ENCODE results near the gene TECR.

The TECR gene

DNA sequence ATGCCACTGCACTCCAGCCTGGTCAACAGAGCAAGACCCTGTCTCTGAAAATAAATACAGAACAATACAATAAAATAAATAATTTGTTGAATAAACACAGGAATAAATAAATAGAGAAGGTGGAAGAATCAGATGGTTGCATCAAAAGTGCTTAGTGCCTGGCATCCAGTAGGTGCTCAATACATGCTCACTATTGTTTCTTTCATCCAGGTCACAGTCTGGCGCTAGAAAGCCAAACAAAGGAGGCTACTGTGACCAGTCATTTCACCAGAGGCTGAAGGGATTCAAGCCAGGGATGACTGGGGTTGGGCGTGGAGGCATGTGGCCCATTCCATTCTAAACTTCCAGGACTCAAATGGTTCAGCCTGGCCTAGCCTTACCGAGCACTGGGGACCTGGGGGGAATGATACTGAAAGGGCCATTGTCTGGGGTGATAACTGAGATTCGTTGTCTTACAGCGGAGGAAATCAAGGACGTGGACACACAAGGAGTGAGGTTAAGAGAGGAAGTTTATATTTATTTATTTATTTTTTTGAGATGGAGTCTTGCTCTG is 46.1 kb downstream of the TECR start:
- Histone ChIP-seq H3K4me3 (ENCODE audit: low read length) (no peak overlapping the region), H3K4ac (ENCODE audit: low read depth, low read length) (no peak overlapping the region), H3K27ac (ENCODE audit: low read depth, low read length) (no peak overlapping the region), H3K56ac (ENCODE audit: low read length) (no peak overlapping the region), H3K18ac (ENCODE audit: low read length) (no peak overlapping the region), H3K9ac (ENCODE audit: low read length) (no peak overlapping the region), H3K4me2 (ENCODE audit: low read length) (no peak overlapping the region), H3K23ac (ENCODE audit: low read length) (no peak overlapping the region), H2BK15ac (replicated peaks; ENCODE audit: low read depth) (no peak overlapping the region), H3K27me3 (ENCODE audit: insufficient read depth, low read length, poor library complexity) (no peaks in the 10 kb centered on the region), H2BK5ac (ENCODE audit: low read length) (no peak overlapping the region), H3K79me2 (ENCODE audit: control insufficient read depth, insufficient read depth, low read length) (peaks cover 11% of the 10 kb centered on the region), H3K79me1 (ENCODE audit: low read length) (peaks cover 8% of the 10 kb centered on the region), H2AK5ac (ENCODE audit: low read length) (no peak overlapping the region), H4K8ac (ENCODE audit: low read depth, low read length) (no peak overlapping the region), H3K4me1 (ENCODE audit: control insufficient read depth, low read depth, low read length) (no peaks in the 10 kb centered on the region), H3K36me3 (ENCODE audit: control insufficient read depth, insufficient read depth, low read length) (no peaks in the 10 kb centered on the region), H2BK120ac (ENCODE audit: low read depth, low read length) (no peak overlapping the region), H4K5ac (ENCODE audit: low read length) (no peak overlapping the region)
- WGBS (ENCODE audit: extremely low coverage, insufficient coverage, low lambda C conversion rate) = no CpG with 5 or more reads among the region's 6 CpGs
- no peak for DNase-seq

DNA sequence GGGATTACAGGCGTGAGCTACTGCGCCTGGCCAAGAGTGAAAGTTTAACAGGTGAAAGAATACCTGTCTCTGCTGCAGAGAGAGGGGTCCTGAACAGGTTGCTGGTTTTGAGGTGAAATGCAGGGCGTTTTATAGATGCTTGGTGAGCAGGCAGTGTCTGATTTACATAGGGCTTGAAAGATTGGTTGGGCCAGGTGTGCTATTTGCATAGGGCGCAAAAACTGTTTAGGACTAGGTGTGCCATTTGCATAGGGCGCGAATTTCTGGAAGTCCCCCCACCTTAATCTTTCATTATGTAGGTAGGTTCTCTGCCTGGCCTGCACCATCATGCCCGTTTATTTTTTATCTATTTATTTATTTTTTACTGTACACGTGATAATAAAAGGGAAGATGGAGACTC is 47.0 kb downstream of the TECR start:
- Histone ChIP-seq H3K27ac (ENCODE audit: low read depth, low read length) (no peak overlapping the region), H3K79me2 (ENCODE audit: control insufficient read depth, insufficient read depth, low read length) (peaks cover 2% of the 10 kb centered on the region), H2AK5ac (ENCODE audit: low read length) (no peak overlapping the region), H2BK5ac (ENCODE audit: low read length) (no peak overlapping the region), H3K4me3 (ENCODE audit: low read length) (no peak overlapping the region), H3K56ac (ENCODE audit: low read length) (no peak overlapping the region), H4K5ac (ENCODE audit: low read length) (no peak overlapping the region), H3K23ac (ENCODE audit: low read length) (no peak overlapping the region), H3K79me1 (ENCODE audit: low read length) (peaks cover 2% of the 10 kb centered on the region), H3K36me3 (ENCODE audit: control insufficient read depth, insufficient read depth, low read length) (no peaks in the 10 kb centered on the region), H3K4me1 (ENCODE audit: control insufficient read depth, low read depth, low read length) (no peaks in the 10 kb centered on the region), H2BK120ac (ENCODE audit: low read depth, low read length) (no peak overlapping the region), H3K4me2 (ENCODE audit: low read length) (no peak overlapping the region), H3K4ac (ENCODE audit: low read depth, low read length) (no peak overlapping the region), H3K9ac (ENCODE audit: low read length) (no peak overlapping the region), H2BK15ac (replicated peaks; ENCODE audit: low read depth) (no peak overlapping the region), H3K27me3 (ENCODE audit: insufficient read depth, low read length, poor library complexity) (no peaks in the 10 kb centered on the region), H4K8ac (ENCODE audit: low read depth, low read length) (no peak overlapping the region), H3K18ac (ENCODE audit: low read length) (no peak overlapping the region)
- WGBS (ENCODE audit: extremely low coverage, insufficient coverage, low lambda C conversion rate) = no CpG with 5 or more reads among the region's 8 CpGs
- DNase-seq = no peak

- Histone ChIP-seq H2AK5ac (ENCODE audit: low read length) (no peak overlapping the region), H3K79me2 (ENCODE audit: control insufficient read depth, insufficient read depth, low read length) (no peaks in the 10 kb centered on the region), H3K9ac (ENCODE audit: low read length) (no peak overlapping the region), H3K27ac (ENCODE audit: low read depth, low read length) (no peak overlapping the region), H3K4me2 (ENCODE audit: low read length) (no peak overlapping the region), H3K79me1 (ENCODE audit: low read length) (no peaks in the 10 kb centered on the region), H3K18ac (ENCODE audit: low read length) (no peak overlapping the region), H3K4me3 (ENCODE audit: low read length) (no peak overlapping the region), H3K4ac (ENCODE audit: low read depth, low read length) (no peak overlapping the region), H3K36me3 (ENCODE audit: control insufficient read depth, insufficient read depth, low read length) (no peaks in the 10 kb centered on the region), H3K23ac (ENCODE audit: low read length) (no peak overlapping the region), H2BK15ac (replicated peaks; ENCODE audit: low read depth) (no peak overlapping the region), H3K56ac (ENCODE audit: low read length) (no peak overlapping the region), H3K27me3 (ENCODE audit: insufficient read depth, low read length, poor library complexity) (no peaks in the 10 kb centered on the region), H4K5ac (ENCODE audit: low read length) (no peak overlapping the region), H2BK120ac (ENCODE audit: low read depth, low read length) (no peak overlapping the region), H3K4me1 (ENCODE audit: control insufficient read depth, low read depth, low read length) (no peaks in the 10 kb centered on the region), H4K8ac (ENCODE audit: low read depth, low read length) (no peak overlapping the region), H2BK5ac (ENCODE audit: low read length) (no peak overlapping the region)
- no CpG with 5 or more reads among the region's 5 CpGs for WGBS (ENCODE audit: extremely low coverage, insufficient coverage, low lambda C conversion rate)
- DNase-seq = no peak
These were observed 47.9 kb downstream of the TECR start for GRCh38 chr19:14577264-14577663.

DNA sequence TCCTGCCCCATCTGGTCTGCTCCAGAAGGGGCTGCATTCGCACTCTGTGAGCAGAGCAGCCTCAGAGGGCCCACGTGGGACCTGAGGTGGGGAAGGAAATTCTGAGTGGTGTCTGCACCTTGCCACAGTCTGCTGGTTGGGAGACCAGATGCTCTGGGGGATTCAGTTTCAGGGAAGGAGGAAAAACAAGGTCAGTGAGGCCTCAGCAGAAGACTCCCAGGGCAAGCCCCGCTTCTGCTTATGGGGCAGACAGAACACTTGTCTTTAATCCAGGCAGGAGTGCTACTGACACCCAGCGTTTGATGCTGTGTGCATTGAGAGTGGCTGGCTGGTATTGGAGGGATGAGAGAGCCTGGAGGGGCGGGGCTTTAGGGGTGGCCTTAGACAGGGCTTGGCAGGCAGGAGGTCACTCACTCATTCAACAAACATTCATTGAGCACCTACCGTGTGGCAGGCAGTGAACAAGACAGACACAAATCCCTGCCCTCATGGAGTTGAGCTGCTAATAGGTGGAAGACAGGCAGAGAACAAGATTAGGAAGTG is 48.6 kb downstream of the TECR start:
- H3K27ac ChIP-seq (ENCODE audit: low read depth, low read length) = no peak overlapping the region
- no peak overlapping the region for H3K56ac ChIP-seq (ENCODE audit: low read length)
- H3K9ac ChIP-seq (ENCODE audit: low read length) = no peak overlapping the region
- no peak overlapping the region for H2BK5ac ChIP-seq (ENCODE audit: low read length)
- no peak overlapping the region for H3K4ac ChIP-seq (ENCODE audit: low read depth, low read length)
- WGBS (ENCODE audit: extremely low coverage, insufficient coverage, low lambda C conversion rate) = no CpG with 5 or more reads among the region's 6 CpGs
- H3K18ac ChIP-seq (ENCODE audit: low read length) = no peak overlapping the region
- H3K79me1 ChIP-seq (ENCODE audit: low read length) = no peaks in the 10 kb centered on the region
- no peak overlapping the region for H3K23ac ChIP-seq (ENCODE audit: low read length)
- H3K4me1 ChIP-seq (ENCODE audit: control insufficient read depth, low read depth, low read length) = no peaks in the 10 kb centered on the region
- H3K4me2 ChIP-seq (ENCODE audit: low read length) = no peak overlapping the region
- H4K5ac ChIP-seq (ENCODE audit: low read length) = no peak overlapping the region
- no peak overlapping the region for H2BK15ac ChIP-seq (replicated peaks; ENCODE audit: low read depth)
- DNase-seq = no peak
- H2BK120ac ChIP-seq (ENCODE audit: low read depth, low read length) = no peak overlapping the region
- H2AK5ac ChIP-seq (ENCODE audit: low read length) = no peak overlapping the region
- H3K4me3 ChIP-seq (ENCODE audit: low read length) = no peak overlapping the region
- H3K36me3 ChIP-seq (ENCODE audit: control insufficient read depth, insufficient read depth, low read length) = no peaks in the 10 kb centered on the region
- no peaks in the 10 kb centered on the region for H3K27me3 ChIP-seq (ENCODE audit: insufficient read depth, low read length, poor library complexity)
- H3K79me2 ChIP-seq (ENCODE audit: control insufficient read depth, insufficient read depth, low read length) = no peaks in the 10 kb centered on the region
- no peak overlapping the region for H4K8ac ChIP-seq (ENCODE audit: low read depth, low read length)

DNA sequence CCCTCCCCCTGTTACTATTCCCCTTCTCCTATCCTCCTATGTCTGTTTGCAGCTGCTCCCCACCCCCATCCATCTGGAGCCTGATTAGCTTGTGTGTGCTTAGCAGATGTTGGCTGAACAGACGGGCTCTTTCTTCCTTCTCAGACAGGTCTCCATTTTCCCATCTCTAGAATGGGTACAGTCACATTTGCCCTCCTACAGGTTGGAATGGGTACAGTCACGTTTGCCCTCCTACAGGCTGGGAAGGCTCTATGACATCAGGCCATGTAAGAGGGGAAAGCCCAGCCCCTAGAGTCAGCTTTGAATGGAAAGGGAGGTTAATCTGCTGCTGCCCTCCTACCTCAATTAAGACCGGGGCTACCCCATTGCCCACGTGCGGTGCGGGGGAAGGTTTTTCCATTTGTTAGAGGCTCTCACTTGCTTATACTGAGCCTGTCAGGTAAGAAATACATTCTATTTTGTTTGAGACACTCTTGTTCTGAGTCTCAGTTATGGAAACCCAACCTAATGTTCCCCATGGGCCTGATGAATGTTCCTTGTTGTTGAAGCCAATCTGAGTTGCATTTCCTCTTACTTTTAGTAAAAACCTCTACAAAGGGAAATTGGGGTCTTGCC is 51.3 kb downstream of the TECR start:
- Histone ChIP-seq H3K27me3 (ENCODE audit: insufficient read depth, low read length, poor library complexity) (no peaks in the 10 kb centered on the region), H3K79me1 (ENCODE audit: low read length) (no peaks in the 10 kb centered on the region), H3K56ac (ENCODE audit: low read length) (no peak overlapping the region), H3K4ac (ENCODE audit: low read depth, low read length) (no peak overlapping the region), H2BK5ac (ENCODE audit: low read length) (no peak overlapping the region), H3K4me1 (ENCODE audit: control insufficient read depth, low read depth, low read length) (no peaks in the 10 kb centered on the region), H3K9ac (ENCODE audit: low read length) (no peak overlapping the region), H2AK5ac (ENCODE audit: low read length) (no peak overlapping the region), H3K18ac (ENCODE audit: low read length) (no peak overlapping the region), H3K27ac (ENCODE audit: low read depth, low read length) (no peak overlapping the region), H3K36me3 (ENCODE audit: control insufficient read depth, insufficient read depth, low read length) (no peaks in the 10 kb centered on the region), H2BK120ac (ENCODE audit: low read depth, low read length) (no peak overlapping the region), H4K8ac (ENCODE audit: low read depth, low read length) (no peak overlapping the region), H4K5ac (ENCODE audit: low read length) (no peak overlapping the region), H3K4me3 (ENCODE audit: low read length) (no peak overlapping the region), H3K79me2 (ENCODE audit: control insufficient read depth, insufficient read depth, low read length) (no peaks in the 10 kb centered on the region), H3K23ac (ENCODE audit: low read length) (no peak overlapping the region), H2BK15ac (replicated peaks; ENCODE audit: low read depth) (no peak overlapping the region), H3K4me2 (ENCODE audit: low read length) (no peak overlapping the region)
- no peak for DNase-seq
- no CpG with 5 or more reads among the region's 6 CpGs for WGBS (ENCODE audit: extremely low coverage, insufficient coverage, low lambda C conversion rate)

- no peaks in the 10 kb centered on the region for H3K79me2 ChIP-seq (ENCODE audit: control insufficient read depth, insufficient read depth, low read length)
- H3K9ac ChIP-seq (ENCODE audit: low read length) = no peak within 1 kb of the TSS
- no peak within 1 kb of the TSS for H3K23ac ChIP-seq (ENCODE audit: low read length)
- no peaks in the 10 kb centered on the region for H3K27me3 ChIP-seq (ENCODE audit: insufficient read depth, low read length, poor library complexity)
- H3K4me2 ChIP-seq (ENCODE audit: low read length) = no peak within 1 kb of the TSS
- no peak within 1 kb of the TSS for H3K18ac ChIP-seq (ENCODE audit: low read length)
- H2BK15ac ChIP-seq (replicated peaks; ENCODE audit: low read depth) = no peak within 1 kb of the TSS
- no peaks in the 10 kb centered on the region for H3K36me3 ChIP-seq (ENCODE audit: control insufficient read depth, insufficient read depth, low read length)
- H4K5ac ChIP-seq (ENCODE audit: low read length) = no peak within 1 kb of the TSS
- DNase-seq = no peak
- H3K56ac ChIP-seq (ENCODE audit: low read length) = no peak within 1 kb of the TSS
- H3K4me3 ChIP-seq (ENCODE audit: low read length) = no peak within 1 kb of the TSS
- no peak within 1 kb of the TSS for H2BK120ac ChIP-seq (ENCODE audit: low read depth, low read length)
- H2AK5ac ChIP-seq (ENCODE audit: low read length) = no peak within 1 kb of the TSS
- no CpG with 5 or more reads among the region's 6 CpGs for WGBS (ENCODE audit: extremely low coverage, insufficient coverage, low lambda C conversion rate)
- no peak within 1 kb of the TSS for H2BK5ac ChIP-seq (ENCODE audit: low read length)
- H3K27ac ChIP-seq (ENCODE audit: low read depth, low read length) = no peak within 1 kb of the TSS
- no peak within 1 kb of the TSS for H3K4ac ChIP-seq (ENCODE audit: low read depth, low read length)
- no peaks in the 10 kb centered on the region for H3K4me1 ChIP-seq (ENCODE audit: control insufficient read depth, low read depth, low read length)
- H4K8ac ChIP-seq (ENCODE audit: low read depth, low read length) = no peak within 1 kb of the TSS
- no peaks in the 10 kb centered on the region for H3K79me1 ChIP-seq (ENCODE audit: low read length)
These were observed 53.5 kb downstream of the TECR start, which contains the start of gene CLEC17A for GRCh38 chr19:14582894-14583340. Gene CLEC17A, plus strand, starts transcription at chr19:14583084. Its CDS starts 77 bp downstream, at chr19:14583161.
